ENCODE data around the gene ABLIM2. TPM values are rescaled to one million over a fixed set of nuclear protein-coding genes. Genes with fewer than 3 reads are reported as not detected.
"Not testable (repeated sequence)": the region's sequence is repeated elsewhere in the genome, so short reads cannot be mapped to it uniquely, and the experiment has no call there.

Gene ABLIM2
- total RNA-seq, 4 donors from 2014 or later = 10.6 to 31.7 (median 20.3) TPM

DNA sequence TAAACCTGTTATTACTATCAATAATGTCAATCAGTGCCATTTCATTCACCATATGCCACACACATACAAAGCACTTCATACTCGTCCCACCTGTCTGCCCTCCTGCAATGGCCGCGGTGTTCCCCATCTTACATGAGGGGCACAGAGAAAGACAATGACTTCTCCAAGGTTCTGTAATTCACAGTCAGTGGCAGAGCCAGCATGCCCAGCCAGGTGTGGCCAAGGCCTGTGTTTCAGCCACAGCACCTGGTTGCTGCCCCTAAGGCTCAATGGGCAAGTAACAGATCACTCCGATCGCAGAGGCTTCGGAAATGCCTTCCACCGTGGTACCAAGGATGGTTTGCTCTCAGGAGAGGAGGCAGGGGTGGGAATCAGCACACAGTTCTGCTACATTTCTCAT is 229.9 kb downstream of the ABLIM2 start:
- DNase-seq (ENCODE audit: low spot score in 2 of 2) = peak in 1 of 2 donors; percentile 72
- WGBS, 2 donors = 78 to 83% methylated on average over 7 of the region's 7 CpGs
- no peak overlapping the region for H3K4me3 ChIP-seq (ENCODE audit: low read depth, poor library complexity, severe bottlenecking)
- intact Hi-C loops (cut with DNase I; ENCODE audit: low total_unique reads) = no loop called here
- no peak for TF ChIP-seq POLR2A (IDR thresholded peaks at IDR 0.05)
- TF ChIP-seq, protein P1, sequence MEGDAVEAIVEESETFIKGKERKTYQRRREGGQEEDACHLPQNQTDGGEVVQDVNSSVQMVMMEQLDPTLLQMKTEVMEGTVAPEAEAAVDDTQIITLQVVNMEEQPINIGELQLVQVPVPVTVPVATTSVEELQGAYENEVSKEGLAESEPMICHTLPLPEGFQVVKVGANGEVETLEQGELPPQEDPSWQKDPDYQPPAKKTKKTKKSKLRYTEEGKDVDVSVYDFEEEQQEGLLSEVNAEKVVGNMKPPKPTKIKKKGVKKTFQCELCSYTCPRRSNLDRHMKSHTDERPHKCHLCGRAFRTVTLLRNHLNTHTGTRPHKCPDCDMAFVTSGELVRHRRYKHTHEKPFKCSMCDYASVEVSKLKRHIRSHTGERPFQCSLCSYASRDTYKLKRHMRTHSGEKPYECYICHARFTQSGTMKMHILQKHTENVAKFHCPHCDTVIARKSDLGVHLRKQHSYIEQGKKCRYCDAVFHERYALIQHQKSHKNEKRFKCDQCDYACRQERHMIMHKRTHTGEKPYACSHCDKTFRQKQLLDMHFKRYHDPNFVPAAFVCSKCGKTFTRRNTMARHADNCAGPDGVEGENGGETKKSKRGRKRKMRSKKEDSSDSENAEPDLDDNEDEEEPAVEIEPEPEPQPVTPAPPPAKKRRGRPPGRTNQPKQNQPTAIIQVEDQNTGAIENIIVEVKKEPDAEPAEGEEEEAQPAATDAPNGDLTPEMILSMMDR (IDR thresholded peaks at IDR 0.05) = no peak

DNA sequence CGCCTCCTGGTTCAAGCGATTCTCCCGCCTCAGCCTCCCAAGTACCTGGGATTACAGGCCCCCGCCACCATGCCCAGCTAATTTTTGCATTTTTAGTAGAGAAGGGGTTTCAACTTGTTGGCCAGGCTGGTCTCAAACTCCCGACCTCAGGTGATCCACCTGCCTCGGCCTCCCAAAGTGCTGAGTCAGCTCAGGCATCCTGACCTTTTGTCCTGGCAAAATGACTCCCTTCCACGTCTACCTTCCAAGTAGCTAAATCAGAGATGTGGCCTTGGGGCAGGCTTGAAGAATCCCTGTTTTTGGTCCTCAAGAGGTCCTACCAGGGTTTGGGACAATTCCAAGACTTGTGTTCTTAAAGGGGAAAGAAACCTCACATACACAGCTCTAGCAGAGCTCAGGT is 231.8 kb downstream of the ABLIM2 start:
- WGBS, 2 donors = 91 to 94% methylated on average over 7 of the region's 7 CpGs
- TF ChIP-seq, protein P1 (IDR thresholded peaks at IDR 0.05) = no peak
- TF ChIP-seq POLR2A (IDR thresholded peaks at IDR 0.05) = no peak
- DNase-seq (ENCODE audit: low spot score in 2 of 2) = peak in 1 of 2 donors; percentile 75
- H3K4me3 ChIP-seq (ENCODE audit: low read depth, poor library complexity, severe bottlenecking) = no peak overlapping the region
- intact Hi-C loops (cut with DNase I; ENCODE audit: low total_unique reads) = no loop called here

DNA sequence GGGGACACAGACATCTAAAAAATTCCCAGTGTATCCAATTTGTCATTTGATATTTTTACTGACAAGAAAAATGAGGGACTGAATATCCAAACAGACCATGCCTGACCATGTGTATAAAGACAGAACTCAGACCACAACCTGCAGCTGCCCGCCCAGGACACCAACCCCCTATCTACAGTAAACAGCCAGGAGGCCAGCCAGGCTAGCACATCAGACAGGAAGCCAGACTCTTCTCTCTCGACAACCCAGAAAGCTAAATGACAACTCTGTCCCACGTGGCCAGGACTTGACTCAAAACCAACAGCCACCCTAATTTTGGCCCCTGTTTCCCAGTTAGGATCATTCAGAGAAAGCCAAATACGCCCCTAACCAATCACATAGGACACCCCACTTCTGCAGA is 234.0 kb downstream of the ABLIM2 start:
- intact Hi-C loops (cut with DNase I; ENCODE audit: low total_unique reads) = no loop called here
- DNase-seq (ENCODE audit: low spot score in 2 of 2) = no peak
- no peak for TF ChIP-seq POLR2A (IDR thresholded peaks at IDR 0.05)
- TF ChIP-seq, protein P1 (IDR thresholded peaks at IDR 0.05) = no peak
- 61 to 80% methylated on average over 4 of the region's 4 CpGs for WGBS, 2 donors
- no peak overlapping the region for H3K4me3 ChIP-seq (ENCODE audit: low read depth, poor library complexity, severe bottlenecking)

DNA sequence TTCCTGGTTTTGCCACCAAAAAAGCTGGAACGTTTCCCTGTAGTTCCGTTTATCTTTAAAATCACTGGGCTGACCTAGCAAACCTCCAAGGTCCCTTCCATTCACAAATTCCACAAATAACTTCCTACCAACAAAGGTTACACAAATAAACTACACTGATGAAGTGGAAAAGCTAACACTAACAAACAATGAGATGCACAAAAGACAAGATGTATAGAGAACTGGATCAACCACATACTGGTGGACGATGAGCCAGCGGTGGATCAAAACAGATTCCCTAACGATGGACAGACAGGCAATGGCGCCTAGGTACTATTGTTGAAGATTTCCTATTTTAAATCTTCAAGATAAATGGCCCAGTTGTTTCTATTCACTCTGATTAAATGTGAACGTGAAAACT is 234.4 kb downstream of the ABLIM2 start:
- no peak for DNase-seq (ENCODE audit: low spot score in 2 of 2)
- WGBS, 2 donors = 69 to 77% methylated on average over 7 of the region's 7 CpGs
- no peak for TF ChIP-seq POLR2A (IDR thresholded peaks at IDR 0.05)
- TF ChIP-seq, protein P1 (IDR thresholded peaks at IDR 0.05) = no peak

DNA sequence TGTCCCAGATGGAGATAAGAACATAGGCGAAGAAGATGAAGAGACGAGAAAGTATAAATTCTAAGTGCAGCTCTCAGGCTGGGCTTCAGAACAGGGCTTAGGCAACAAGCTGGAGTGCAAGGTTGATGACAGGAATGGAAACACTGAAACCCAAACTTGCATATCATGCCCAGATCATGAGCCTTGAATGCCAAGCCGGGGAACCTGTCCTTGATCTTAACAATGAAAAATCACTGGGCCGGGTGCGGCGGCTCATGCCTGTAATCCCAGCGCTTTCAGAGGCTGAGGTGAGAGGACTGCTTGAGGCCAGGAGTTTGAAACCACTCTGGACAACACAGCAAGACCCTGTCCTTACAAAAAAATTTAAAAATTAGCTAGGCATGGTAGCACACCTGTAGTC is 236.1 kb downstream of the ABLIM2 start:
- intact Hi-C loops (cut with DNase I; ENCODE audit: low total_unique reads) = no loop called here
- H3K4me3 ChIP-seq (ENCODE audit: low read depth, poor library complexity, severe bottlenecking) = no peak overlapping the region
- 82 to 95% methylated on average over 7 of the region's 7 CpGs for WGBS, 2 donors
- DNase-seq (ENCODE audit: low spot score in 2 of 2) = no peak
- TF ChIP-seq, protein P1 (IDR thresholded peaks at IDR 0.05) = no peak

More for the DNA sequence above, 234.4 kb downstream of the ABLIM2 start:
- H3K4me3 ChIP-seq (ENCODE audit: low read depth, poor library complexity, severe bottlenecking) = no peak overlapping the region
- intact Hi-C loops (cut with DNase I; ENCODE audit: low total_unique reads) = no loop called here

DNA sequence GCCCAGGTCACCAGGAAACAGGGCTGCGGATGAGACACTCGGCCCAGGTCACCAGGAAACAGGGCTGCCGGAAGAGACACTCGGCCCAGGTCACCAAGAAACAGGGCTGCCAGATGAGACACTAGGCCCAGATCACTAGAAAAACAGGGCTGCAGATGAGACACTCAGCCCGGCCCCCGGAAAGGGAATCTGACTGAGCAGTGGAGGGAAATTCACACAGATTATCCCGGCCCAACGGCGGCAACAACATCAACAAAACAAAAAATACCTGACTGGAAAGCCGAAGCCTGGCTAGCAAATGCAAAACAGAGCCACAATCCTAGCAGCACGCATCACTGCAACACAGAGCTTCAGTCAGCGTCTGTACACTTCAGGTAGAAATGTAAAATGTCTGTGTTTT is 239.6 kb downstream of the ABLIM2 start:
- TF ChIP-seq POLR2A (IDR thresholded peaks at IDR 0.05) = no peak
- TF ChIP-seq, protein P1 (IDR thresholded peaks at IDR 0.05) = no peak
- 78 to 84% methylated on average over 12 of the region's 12 CpGs for WGBS, 2 donors
- DNase-seq (ENCODE audit: low spot score in 2 of 2) = no peak
- H3K4me3 ChIP-seq (ENCODE audit: low read depth, poor library complexity, severe bottlenecking) = no peak overlapping the region
- intact Hi-C loops (cut with DNase I; ENCODE audit: low total_unique reads) = no loop called here

DNA sequence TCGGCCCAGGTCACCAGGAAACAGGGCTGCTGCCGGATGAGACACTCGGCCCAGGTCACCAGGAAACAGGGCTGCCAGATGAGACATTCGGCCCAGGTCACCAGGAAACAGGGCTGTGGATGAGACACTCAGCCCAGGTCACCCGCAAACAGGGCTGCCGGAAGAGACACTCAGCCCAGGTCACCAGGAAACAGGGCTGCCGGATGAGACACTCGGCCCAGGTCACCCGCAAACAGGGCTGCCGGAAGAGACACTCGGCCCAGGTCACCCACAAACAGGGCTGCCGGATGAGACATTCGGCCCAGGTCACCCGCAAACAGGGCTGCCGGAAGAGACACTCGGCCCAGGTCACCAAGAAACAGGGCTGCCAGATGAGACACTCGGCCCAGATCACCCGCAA is 240.4 kb downstream of the ABLIM2 start:
- peak in 1 of 2 donors; percentile 45 for DNase-seq (ENCODE audit: low spot score in 2 of 2)
- H3K4me3 ChIP-seq (ENCODE audit: low read depth, poor library complexity, severe bottlenecking); intact Hi-C loops (cut with DNase I; ENCODE audit: low total_unique reads): not testable (repeated sequence)
- WGBS, 2 donors = 84 to 86% methylated on average over 13 to 15 of the region's 18 CpGs

All from lower leg skin (tissue), 4 donors.